Suprapubic skin (tissue), 4 donors: ENCODE measurements around the gene MED27. TPM values are rescaled to one million over a fixed set of nuclear protein-coding genes. Genes with fewer than 3 reads are reported as not detected.

ENCODE experiments used
- DNase-seq, 2 donors: peaks; one replicate each; pipeline ENCODE4 v3.0.0-alpha.2; 2019; ENCODE audit warnings: low spot score in 2 of 2
- H3K27ac ChIP-seq: fragments of 200-600 bp; sonication (generic); one replicate; pipeline ENCODE4 v1.5.1; 2019
- H3K27me3 ChIP-seq: fragments of 200-600 bp; sonication (generic); one replicate; pipeline ENCODE4 v1.5.1; 2019
- H3K36me3 ChIP-seq: fragments of 200-600 bp; sonication (generic); one replicate; pipeline ENCODE4 v1.5.1; 2019
- H3K4me1 ChIP-seq: fragments of 200-600 bp; sonication (generic); one replicate; pipeline ENCODE4 v1.5.1; 2019
- H3K4me3 ChIP-seq: fragments of 200-600 bp; sonication (generic); one replicate; pipeline ENCODE4 v1.5.1; 2019; ENCODE audit warnings: mild to moderate bottlenecking
- H3K9me3 ChIP-seq: fragments of 200-600 bp; sonication (generic); one replicate; pipeline ENCODE4 v1.5.1; 2019
- EP300 ChIP-seq: sonication (generic); formaldehyde crosslinking; IDR thresholded peaks from one replicate; pipeline ENCODE4 v1.6.1; 2017; ENCODE audit warnings: antibody characterized with exemption
- POLR2A ChIP-seq, 2 donors: fragments of 450-650 bp; IDR thresholded peaks; one replicate each; pipeline ENCODE4 v1.6.1; 2017; ENCODE audit warnings: antibody characterized with exemption in 2 of 2, mild to moderate bottlenecking in 2 of 2, moderate library complexity in 2 of 2
- POLR2AphosphoS5 ChIP-seq, 3 donors: sonication (generic); formaldehyde crosslinking; IDR thresholded peaks; one replicate each; pipeline ENCODE4 v1.6.1; 2017; ENCODE audit warnings: antibody characterized with exemption in 3 of 3
- whole genome bisulfite sequencing: methylation state at CpG from one replicate; pipeline ENCODE4 v1.1.5; 2018; 5-methylcytosine and 5-hydroxymethylcytosine counted together
- total RNA-seq, 4 donors: library from RNA; depleted of rRNA; stranded (reverse); fragments of >200 nt; gene quantifications; one replicate each; pipeline ENCODE4 v1.1.0, GENCODE V29; 2016
- TF ChIP-seq, protein P1 (sequence below), 2 donors: fragments of 200-600 bp in 1 of 2; fragments of 450-650 bp in 1 of 2; sonication (generic) in 1 of 2; IDR thresholded peaks; one replicate each; pipeline ENCODE4 v1.5.1; 2016 to 2019; ENCODE audit warnings: antibody characterized with exemption in 2 of 2, mild to moderate bottlenecking in 1 of 2, moderate library complexity in 1 of 2

MED27 gene
- total RNA-seq, 4 donors from 2014 or later, result 12.6 to 20.3 (median 16.0) TPM

DNA sequence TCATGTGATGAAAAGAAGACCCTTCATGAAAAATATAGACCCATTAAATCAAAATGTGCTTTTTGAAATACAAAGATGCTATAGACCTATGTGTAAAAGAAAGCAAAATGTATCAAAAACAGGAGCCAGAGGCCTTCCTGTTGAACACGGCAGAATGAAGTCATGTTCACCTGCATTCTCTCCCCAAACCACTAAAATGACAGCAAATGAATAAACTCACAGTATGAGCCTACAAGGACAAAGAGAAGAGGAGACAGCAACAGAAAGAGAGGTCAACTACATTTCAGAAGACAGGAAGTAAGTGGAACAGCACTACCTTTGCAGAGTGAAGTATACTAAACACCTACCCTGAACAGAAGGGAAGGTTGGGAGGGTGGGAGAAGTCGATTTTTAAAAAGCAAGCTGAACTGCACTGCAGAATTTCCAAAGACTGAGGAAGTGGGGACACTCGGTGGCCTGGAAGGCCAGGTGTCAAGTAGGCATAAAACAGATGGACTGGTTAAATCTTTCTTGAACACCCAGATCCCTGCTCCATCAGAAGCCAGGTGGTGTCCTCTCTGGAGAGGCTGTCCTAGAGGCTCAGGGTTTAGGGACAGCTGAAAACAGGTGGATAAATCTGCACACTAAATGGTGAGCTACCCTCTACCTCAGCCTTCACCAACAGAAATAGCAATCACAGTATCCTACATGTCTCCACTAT lies 48.9 kb downstream of the MED27 start:
- H3K36me3 ChIP-seq, result no peaks in the 10 kb centered on the region
- H3K4me1 ChIP-seq, result peaks cover 10% of the 10 kb centered on the region
- no peak overlapping the region for H3K27ac ChIP-seq
- WGBS, result 82% methylated on average over 3 of the region's 3 CpGs
- H3K9me3 ChIP-seq, result no peaks in the 10 kb centered on the region
- H3K27me3 ChIP-seq, result no peaks in the 10 kb centered on the region
- DNase-seq, result no peak
- H3K4me3 ChIP-seq, result no peak overlapping the region
- no peak for TF ChIP-seq EP300

DNA sequence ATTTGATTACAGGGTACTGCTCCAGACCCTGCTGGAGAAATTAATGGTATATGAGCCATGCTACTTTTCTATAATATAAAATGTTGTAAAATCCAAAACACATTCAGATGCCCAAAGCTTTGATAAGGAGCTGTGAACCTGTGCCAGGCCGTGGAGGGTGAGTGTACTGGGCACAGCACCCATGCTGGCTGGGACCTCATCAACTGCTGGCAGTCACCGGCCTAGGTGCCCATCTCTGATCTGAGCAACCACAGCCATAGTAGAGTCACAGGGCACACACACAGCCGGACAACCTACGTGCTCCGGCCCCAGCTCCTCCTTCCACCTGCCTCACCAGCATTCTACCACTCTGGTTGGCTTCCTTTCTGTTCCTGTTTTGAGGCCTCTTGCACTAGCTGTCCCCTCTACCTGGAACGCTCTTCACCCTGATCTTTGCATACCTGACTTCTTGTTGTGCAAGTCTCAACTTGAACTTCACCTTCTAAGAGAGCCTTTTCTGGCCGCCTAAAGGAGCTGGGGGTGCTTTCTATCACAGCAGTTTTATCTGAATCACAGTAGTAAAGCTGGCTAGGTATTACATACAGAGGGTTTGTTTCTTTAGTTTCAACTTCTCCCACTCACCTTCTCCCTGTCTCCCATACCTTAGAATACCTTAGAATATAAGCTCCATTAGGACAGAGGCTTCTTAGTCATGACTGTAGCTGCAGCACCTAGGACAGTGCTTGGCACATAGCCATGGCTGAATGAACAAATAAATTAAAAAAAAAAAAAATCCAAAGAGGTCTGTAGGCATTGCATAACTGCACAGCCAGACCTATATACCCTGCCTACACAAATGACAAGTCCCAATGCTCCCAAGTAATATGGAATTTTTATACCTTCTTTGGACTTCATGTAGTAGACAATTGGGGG lies 51.7 kb downstream of the MED27 start:
- DNase-seq, result no peak
- TF ChIP-seq EP300, result no peak
- no peaks in the 10 kb centered on the region for H3K27me3 ChIP-seq
- H3K4me1 ChIP-seq, result peaks cover 10% of the 10 kb centered on the region
- H3K9me3 ChIP-seq, result no peaks in the 10 kb centered on the region
- H3K36me3 ChIP-seq, result no peaks in the 10 kb centered on the region
- 56% methylated on average over 7 of the region's 7 CpGs for WGBS
- H3K4me3 ChIP-seq, result no peak overlapping the region
- no peak overlapping the region for H3K27ac ChIP-seq

DNA sequence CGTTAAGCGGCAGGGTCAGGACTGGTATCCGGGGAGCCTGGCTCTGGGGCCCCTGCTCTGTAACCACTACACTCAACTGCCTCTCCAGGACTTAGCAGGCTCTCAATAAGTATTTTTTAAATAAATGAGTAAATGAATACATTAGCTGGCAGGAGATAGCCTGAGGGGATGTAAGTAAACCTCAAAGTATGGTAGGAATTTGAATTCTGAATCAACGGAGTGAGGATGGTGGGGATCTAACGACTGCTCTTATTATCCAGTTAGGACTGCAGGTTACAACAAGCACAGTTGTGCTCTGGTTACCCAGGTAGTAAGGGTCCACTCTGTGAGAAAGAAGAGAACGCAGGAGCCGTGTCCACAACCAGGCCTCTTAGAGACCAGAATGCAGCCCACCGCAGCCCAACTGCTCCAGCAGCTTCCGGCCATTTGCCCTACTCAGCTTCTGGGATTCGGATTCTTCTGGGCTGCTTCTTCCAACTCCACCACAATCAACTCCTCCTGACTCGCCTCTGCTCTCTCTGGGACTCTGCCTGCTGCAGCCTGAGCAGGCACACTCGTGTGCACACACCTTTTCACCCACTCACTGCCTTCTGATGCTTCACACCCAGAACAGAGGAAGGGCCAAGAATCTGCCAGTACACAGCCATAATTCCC lies 52.6 kb downstream of the MED27 start:
- 59% methylated on average over 12 of the region's 12 CpGs for whole genome bisulfite sequencing
- Histone ChIP-seq H3K27ac (no peak overlapping the region), H3K27me3 (no peaks in the 10 kb centered on the region), H3K4me3 (no peak overlapping the region), H3K4me1 (peaks cover 10% of the 10 kb centered on the region), H3K36me3 (no peaks in the 10 kb centered on the region), H3K9me3 (no peaks in the 10 kb centered on the region)
- TF ChIP-seq, protein P1, sequence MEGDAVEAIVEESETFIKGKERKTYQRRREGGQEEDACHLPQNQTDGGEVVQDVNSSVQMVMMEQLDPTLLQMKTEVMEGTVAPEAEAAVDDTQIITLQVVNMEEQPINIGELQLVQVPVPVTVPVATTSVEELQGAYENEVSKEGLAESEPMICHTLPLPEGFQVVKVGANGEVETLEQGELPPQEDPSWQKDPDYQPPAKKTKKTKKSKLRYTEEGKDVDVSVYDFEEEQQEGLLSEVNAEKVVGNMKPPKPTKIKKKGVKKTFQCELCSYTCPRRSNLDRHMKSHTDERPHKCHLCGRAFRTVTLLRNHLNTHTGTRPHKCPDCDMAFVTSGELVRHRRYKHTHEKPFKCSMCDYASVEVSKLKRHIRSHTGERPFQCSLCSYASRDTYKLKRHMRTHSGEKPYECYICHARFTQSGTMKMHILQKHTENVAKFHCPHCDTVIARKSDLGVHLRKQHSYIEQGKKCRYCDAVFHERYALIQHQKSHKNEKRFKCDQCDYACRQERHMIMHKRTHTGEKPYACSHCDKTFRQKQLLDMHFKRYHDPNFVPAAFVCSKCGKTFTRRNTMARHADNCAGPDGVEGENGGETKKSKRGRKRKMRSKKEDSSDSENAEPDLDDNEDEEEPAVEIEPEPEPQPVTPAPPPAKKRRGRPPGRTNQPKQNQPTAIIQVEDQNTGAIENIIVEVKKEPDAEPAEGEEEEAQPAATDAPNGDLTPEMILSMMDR (IDR thresholded peaks at IDR 0.05), result no peak
- TF ChIP-seq POLR2A (IDR thresholded peaks at IDR 0.05) (no peak), EP300 (no peak), POLR2AphosphoS5 (IDR thresholded peaks at IDR 0.05) (no peak)
- no peak for DNase-seq

DNA sequence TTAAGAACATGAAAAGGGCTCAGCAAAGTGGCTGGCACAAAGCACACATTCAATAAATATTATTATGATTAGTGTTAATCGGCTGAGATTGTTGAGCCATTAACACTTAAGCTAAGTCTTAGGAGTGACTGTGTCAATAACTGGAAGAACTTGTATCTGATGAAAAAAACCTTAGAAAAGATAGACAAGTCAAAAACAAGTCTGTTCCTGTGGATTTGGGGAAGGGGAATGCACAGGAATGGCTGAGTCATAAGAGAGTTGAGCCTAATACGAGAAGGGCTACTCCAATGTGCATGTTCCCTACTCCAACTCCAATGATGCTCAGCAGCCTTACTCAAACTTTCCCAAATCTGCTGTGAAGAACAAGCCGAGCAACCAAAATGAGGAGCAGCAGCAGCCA lies 53.9 kb downstream of the MED27 start:
- no peak for DNase-seq
- Histone ChIP-seq H3K4me1 (peaks cover 10% of the 10 kb centered on the region), H3K4me3 (no peak overlapping the region), H3K36me3 (no peaks in the 10 kb centered on the region), H3K27me3 (no peaks in the 10 kb centered on the region), H3K27ac (no peak overlapping the region), H3K9me3 (no peaks in the 10 kb centered on the region)
- WGBS, result 71% methylated on average over 3 of the region's 3 CpGs
- TF ChIP-seq POLR2AphosphoS5 (IDR thresholded peaks at IDR 0.05) (no peak), EP300 (no peak), POLR2A (IDR thresholded peaks at IDR 0.05) (no peak)
- TF ChIP-seq, protein P1 (IDR thresholded peaks at IDR 0.05), result no peak

DNA sequence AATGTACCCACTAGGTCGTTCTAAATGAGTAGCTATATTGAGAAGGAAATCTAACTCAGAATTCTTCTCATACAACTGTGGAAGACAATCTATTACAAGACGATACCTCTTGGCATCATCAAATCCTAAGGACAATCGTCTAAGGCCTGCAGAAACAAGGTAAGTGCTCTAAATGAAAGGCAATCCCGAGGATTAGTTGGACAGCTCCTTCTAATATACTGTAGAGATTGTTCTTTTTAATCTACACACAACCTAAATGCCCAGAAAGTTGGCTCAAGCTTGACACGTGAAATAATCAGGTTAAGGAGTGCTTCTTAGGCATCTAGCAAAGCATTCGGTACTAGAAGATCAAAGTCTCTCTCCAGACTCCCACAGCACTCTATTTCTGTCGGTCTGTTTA lies 55.1 kb downstream of the MED27 start:
- no peak for DNase-seq
- WGBS, result 86% methylated on average over 7 of the region's 7 CpGs

More for the DNA sequence above, 55.1 kb downstream of the MED27 start:
- Histone ChIP-seq H3K36me3 (no peaks in the 10 kb centered on the region), H3K27ac (no peak overlapping the region), H3K27me3 (no peaks in the 10 kb centered on the region), H3K9me3 (no peaks in the 10 kb centered on the region), H3K4me3 (no peak overlapping the region), H3K4me1 (peaks cover 10% of the 10 kb centered on the region)
- TF ChIP-seq POLR2AphosphoS5 (IDR thresholded peaks at IDR 0.05) (no peak), EP300 (no peak), POLR2A (IDR thresholded peaks at IDR 0.05) (no peak)
- TF ChIP-seq, protein P1 (IDR thresholded peaks at IDR 0.05), result no peak
